Coronary artery (tissue), 2 donors: Measurements from ENCODE around the gene MRFAP1L1.

ENCODE experiments used
- DNase-seq: peaks from one replicate; pipeline ENCODE4 v3.0.0-alpha.2; 2017; ENCODE audit warnings: low spot score
- H3K27ac ChIP-seq, 2 donors: fragments of 200-600 bp; sonication (generic); one replicate each; pipeline ENCODE4 v1.5.1; 2016 to 2019
- H3K4me3 ChIP-seq: fragments of 200-600 bp; sonication (generic); 2 replicates; pipeline ENCODE4 v1.5.1; 2016; ENCODE audit warnings: mild to moderate bottlenecking, moderate library complexity
- TF ChIP-seq, protein P1 (sequence below): fragments of 200-600 bp; sonication (generic); IDR thresholded peaks from one replicate; pipeline ENCODE4 v1.5.1; 2019; ENCODE audit warnings: antibody characterized with exemption

The MRFAP1L1 gene

DNA sequence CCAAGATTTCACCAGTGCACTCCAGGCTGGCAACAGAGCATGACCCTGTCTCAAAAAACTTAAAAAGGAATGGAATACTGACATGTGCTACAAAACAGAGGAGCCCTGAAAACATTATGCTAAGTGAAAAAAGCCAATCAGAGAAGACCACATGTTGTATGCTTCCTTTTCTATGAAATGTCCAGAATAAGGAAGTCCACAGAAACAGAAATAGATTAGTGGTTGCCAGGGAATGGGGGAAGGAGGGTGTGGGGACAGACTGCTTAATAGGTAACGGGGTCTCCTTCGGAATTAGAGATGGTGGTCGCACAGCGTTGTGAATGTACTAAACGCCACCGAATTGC lies 42.8 kb upstream of the MRFAP1L1 start:
- TF ChIP-seq, protein P1, sequence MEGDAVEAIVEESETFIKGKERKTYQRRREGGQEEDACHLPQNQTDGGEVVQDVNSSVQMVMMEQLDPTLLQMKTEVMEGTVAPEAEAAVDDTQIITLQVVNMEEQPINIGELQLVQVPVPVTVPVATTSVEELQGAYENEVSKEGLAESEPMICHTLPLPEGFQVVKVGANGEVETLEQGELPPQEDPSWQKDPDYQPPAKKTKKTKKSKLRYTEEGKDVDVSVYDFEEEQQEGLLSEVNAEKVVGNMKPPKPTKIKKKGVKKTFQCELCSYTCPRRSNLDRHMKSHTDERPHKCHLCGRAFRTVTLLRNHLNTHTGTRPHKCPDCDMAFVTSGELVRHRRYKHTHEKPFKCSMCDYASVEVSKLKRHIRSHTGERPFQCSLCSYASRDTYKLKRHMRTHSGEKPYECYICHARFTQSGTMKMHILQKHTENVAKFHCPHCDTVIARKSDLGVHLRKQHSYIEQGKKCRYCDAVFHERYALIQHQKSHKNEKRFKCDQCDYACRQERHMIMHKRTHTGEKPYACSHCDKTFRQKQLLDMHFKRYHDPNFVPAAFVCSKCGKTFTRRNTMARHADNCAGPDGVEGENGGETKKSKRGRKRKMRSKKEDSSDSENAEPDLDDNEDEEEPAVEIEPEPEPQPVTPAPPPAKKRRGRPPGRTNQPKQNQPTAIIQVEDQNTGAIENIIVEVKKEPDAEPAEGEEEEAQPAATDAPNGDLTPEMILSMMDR, result no peak
- no peak overlapping the region for H3K4me3 ChIP-seq
- DNase-seq, result no peak
- peak overlapping the region in 1 of 2 donors; percentile 51 for H3K27ac ChIP-seq

DNA sequence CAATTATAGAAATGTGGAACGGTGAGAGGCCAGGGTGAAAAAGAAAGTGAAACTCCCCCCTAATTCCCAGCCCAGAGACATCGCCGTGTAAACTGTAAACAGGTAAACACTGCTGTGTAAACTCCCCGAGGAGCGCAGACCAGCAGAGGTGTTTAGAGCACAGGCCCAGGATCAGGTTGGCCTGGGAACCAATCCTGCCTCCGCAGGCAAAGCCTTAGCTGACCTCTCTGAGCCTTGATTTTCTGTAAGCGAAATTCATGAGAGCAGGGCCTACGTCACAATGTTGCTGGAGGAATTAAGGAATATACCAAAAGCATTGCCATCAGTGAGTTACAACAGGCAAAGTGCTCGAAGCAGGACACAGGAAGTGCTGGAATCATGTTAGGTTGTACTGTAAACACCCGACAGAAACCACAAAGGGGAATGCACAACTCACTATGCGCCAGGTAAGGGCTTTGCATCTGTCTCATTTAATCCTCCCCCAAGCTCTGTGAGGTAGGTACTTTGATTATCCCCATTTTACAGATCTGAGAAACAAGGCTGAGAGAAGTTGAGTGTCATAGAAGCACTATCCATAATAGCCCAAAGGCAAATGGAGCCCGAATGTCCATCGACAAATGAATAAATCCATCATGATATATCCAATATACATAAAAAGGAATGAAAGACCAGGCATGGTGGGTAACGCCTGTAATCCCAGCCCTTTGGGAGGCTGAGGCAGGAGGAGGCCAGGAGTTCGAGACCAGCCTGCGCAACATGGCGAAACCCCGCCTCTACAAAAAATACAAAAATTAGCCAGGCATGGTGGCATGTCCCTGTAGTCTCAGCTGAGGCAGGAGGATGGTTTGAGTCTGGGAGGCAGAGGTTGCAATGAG lies 42.2 kb upstream of the MRFAP1L1 start:
- Histone ChIP-seq H3K27ac (peak overlapping the region in 1 of 2 donors; percentile 51), H3K4me3 (no peak overlapping the region)
- DNase-seq, result no peak

DNA sequence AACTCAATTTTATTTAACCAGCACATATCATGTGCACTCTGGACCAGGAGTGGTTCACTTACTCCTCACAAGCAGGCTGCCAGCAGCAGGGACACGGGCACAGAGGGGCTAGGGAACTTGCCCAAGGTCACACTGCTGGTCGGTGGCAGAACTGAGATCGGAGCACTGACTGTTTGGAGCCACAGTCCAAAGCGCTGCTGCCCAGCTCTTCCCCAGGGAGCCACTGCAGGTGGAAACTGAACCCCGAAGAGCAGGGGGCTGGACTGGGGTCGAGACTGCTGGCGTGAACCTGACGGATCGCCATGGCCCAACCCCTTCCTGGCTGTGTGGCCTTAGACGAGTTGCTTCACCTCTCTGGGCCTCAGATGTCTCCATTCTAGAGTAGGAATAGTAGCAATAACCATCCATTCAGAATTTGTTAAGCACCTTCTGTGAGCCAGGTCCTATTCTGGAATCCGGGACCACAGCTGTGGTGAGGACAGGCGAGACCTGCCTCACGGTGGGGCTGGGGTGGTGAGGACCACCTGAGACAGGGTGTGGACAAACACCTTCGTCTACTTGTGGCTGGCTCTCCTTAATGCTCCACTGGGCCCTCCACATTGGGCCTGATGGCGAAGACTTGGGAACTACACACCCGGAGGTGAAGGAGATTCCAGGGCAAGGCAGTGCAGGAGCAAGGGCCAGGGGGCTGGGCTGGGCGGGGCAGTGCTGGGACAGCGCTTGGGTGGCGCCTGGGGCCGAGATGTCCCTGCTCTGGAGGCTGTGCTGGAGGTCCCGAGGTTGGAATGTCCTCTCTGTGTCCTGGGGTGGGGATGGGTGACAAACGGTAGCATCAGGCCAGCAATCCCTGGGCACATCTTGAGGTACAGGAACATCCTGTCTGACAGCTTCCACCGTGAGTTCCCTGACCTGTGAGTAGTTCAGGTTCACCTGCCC lies 40.9 kb upstream of the MRFAP1L1 start:
- Histone ChIP-seq H3K27ac (peak overlapping the region in 1 of 2 donors; percentile 67), H3K4me3 (no peak overlapping the region)
- no peak for DNase-seq
- TF ChIP-seq, protein P1, result no peak

More for the DNA sequence above, 42.2 kb upstream of the MRFAP1L1 start:
- TF ChIP-seq, protein P1, result no peak

DNA sequence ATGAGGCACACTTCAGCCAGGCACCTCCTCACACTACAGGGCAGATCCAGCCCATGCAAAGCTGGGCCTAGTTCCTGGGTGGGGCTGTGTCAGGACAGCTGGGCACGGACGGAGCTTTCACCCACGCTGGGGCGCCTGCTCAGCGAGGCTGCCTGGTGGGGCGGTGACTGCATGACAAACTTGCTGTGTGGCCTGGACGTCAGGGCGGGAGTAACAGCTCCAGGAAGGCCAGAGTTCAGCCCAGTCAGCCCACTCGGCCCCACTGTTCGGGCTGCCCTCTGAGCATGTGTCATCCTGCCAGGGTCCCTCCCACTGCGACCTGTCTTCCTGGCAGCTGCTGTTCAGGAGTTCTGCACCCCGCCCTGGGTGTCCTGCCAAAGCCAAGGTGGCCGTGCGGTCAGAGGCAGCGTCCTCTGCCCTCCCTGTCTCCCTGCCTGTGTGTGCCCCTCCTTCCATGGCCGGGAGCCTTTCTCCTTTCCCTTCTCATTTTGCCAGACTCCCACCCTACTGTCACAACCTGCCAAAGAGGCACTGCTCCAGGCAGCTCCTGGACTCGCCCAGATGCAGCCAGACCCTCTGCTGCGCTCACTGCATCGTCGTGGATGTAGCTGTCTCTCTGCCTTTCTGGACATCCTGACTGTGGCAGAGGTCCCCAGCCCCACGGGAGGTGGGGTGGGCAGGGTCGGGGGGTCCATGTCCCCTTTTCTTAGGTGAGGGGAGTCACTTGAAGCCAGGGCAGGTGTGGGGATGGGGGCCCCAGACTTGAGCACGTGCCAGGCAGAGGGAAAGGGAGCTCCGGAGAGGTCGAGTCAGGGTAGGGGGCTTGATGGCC lies 39.9 kb upstream of the MRFAP1L1 start:
- peak overlapping the region in 1 of 2 donors; percentile 67 for H3K27ac ChIP-seq
- peak; percentile 86 for DNase-seq

DNA sequence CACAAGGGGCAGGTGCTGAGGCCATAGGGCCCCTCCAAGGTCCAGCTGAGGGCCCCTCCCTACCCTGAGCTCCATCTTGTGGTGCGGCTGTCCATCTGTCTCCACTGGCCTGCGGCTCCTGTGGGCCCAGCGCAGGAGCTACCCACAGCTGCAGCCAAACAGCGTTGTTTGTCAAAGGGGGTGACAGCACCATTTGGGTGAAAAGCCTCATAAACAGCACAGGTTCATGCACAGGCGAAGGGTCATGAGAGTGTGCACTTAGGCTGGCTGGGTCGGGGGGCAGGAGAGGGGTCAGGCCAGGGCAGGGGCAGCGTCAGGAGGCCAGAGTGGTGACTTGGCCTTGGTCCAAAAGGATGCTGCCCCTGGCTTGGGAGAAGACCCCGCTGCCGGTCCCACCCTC lies 38.6 kb upstream of the MRFAP1L1 start:
- Histone ChIP-seq H3K4me3 (no peak overlapping the region), H3K27ac (peak overlapping the region in 1 of 2 donors; percentile 53)
- DNase-seq, result no peak
- TF ChIP-seq, protein P1, result no peak

More for the DNA sequence above, 39.9 kb upstream of the MRFAP1L1 start:
- TF ChIP-seq, protein P1, result no peak
- no peak overlapping the region for H3K4me3 ChIP-seq

DNA sequence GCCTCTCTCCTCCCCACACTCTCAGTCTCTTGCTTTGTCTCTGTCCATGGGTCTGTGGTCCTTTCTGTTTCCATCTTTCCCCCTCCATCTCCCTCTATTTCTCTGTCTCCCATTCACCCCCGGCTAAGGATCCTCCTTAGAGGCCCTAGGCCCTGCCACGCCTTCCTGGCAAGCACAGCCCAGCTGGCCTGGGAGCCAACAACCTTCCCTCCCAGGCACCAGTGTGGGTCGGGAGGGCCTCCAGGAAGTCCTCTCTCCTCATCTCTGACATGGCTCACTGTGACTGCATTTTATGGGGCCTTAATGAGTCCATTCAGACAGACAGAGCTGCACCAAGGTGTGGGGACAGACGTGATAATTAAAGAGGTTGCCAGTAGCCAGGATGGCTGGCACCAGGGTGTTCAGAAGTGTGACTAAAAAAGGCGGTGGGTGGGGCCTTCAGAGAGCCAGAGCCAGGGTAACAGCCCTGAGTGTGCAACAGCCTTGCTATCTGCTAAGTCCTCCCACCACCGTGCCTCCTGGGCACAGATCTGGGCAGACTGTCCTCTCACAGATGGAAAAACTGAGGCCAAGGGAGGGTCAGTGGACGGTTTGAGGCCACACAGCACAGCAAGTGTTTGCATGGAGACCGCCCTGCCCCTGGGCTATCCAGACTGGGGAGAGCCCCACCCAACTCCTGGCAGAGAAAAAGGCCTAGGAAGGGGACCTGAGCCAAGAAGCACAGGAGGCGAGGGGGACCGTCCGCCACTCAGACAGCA lies 37.8 kb upstream of the MRFAP1L1 start:
- Histone ChIP-seq H3K27ac (peak overlapping the region in 1 of 2 donors; percentile 40), H3K4me3 (no peak overlapping the region)
- TF ChIP-seq, protein P1, result no peak
- no peak for DNase-seq
